ENCODE measurements around the gene DSP. TPM values are rescaled to one million over a fixed set of nuclear protein-coding genes. Genes with fewer than 3 reads are reported as not detected.
A peak's percentile ranks its signal among the peaks of the same experiment; 100 is the strongest.

The DSP gene
- total and polyA plus RNA-seq, 8 donors: 12.0 to 125 (median 80.6) TPM

- peak overlapping the region in 1 of 5 donors; percentile 75 for H3K27ac ChIP-seq
- H3K4me1 ChIP-seq: peaks cover 12 to 51% (median 16%) of the 10 kb centered on the region in 4 donors
- no peak for TF ChIP-seq EP300 (IDR thresholded peaks at IDR 0.05)
- no peak for TF ChIP-seq POLR2AphosphoS5 (IDR thresholded peaks at IDR 0.05)
- no peak for TF ChIP-seq CTCF (IDR thresholded peaks at IDR 0.05)
- H3K27me3 ChIP-seq: peaks cover 0 to 23% (median 0%) of the 10 kb centered on the region in 3 donors
- 46 to 76% (median 60%) methylated on average over 2 of the region's 2 CpGs for WGBS, 5 donors
- no peak for DNase-seq
- H3K9me3 ChIP-seq: no peaks in the 10 kb centered on the region
- no peaks in the 10 kb centered on the region for H3K36me3 ChIP-seq
- intact Hi-C loops (cut with DNase I; ENCODE audit: low total_unique reads): no loop called here
- no peak overlapping the region for H3K4me3 ChIP-seq
Measured at GRCh38 chr6:7550433-7550801, 8.9 kb downstream of the DSP start.

GRCh38 chr6:7554533-7555275 is 13.2 kb downstream of the DSP start:
- H3K4me1 ChIP-seq: peaks cover 3 to 12% (median 9%) of the 10 kb centered on the region in 4 donors
- intact Hi-C loops (cut with DNase I; ENCODE audit: low total_unique reads): no loop called here
- no peak overlapping the region for H3K27ac ChIP-seq
- no peak overlapping the region for H3K4me3 ChIP-seq
- no peaks in the 10 kb centered on the region for H3K9me3 ChIP-seq
- peaks cover 4 to 36% (median 19%) of the 10 kb centered on the region in 4 donors for H3K36me3 ChIP-seq
- no peak for DNase-seq
- H3K27me3 ChIP-seq: peaks cover 0 to 10% (median 0%) of the 10 kb centered on the region in 3 donors
- 70 to 82% (median 76%) methylated on average over 6 of the region's 6 CpGs for WGBS, 5 donors
- TF ChIP-seq POLR2A (IDR thresholded peaks at IDR 0.05): no peak
- no peak for TF ChIP-seq CTCF (IDR thresholded peaks at IDR 0.05)
- TF ChIP-seq EP300 (IDR thresholded peaks at IDR 0.05): no peak
- TF ChIP-seq POLR2AphosphoS5 (IDR thresholded peaks at IDR 0.05): no peak

GRCh38 chr6:7555671-7556070 is 14.2 kb downstream of the DSP start:
- Histone ChIP-seq H3K9me3 (no peaks in the 10 kb centered on the region), H3K4me1 (peaks cover 3 to 9% (median 8%) of the 10 kb centered on the region in 4 donors), H3K27ac (no peak overlapping the region), H3K27me3 (peaks cover 0 to 10% (median 0%) of the 10 kb centered on the region in 3 donors), H3K4me3 (no peak overlapping the region), H3K36me3 (peaks cover 4 to 38% (median 21%) of the 10 kb centered on the region in 4 donors)
- TF ChIP-seq EP300 (IDR thresholded peaks at IDR 0.05): no peak
- 79 to 86% (median 85%) methylated on average over 11 of the region's 11 CpGs for WGBS, 5 donors
- intact Hi-C loops (cut with DNase I; ENCODE audit: low total_unique reads): no loop called here
- DNase-seq: no peak

- intact Hi-C loops (cut with DNase I; ENCODE audit: low total_unique reads): no loop called here
- DNase-seq: no peak
- Histone ChIP-seq H3K4me1 (peaks cover 3 to 9% (median 6%) of the 10 kb centered on the region in 4 donors), H3K4me3 (no peak overlapping the region), H3K9me3 (no peaks in the 10 kb centered on the region), H3K36me3 (peaks cover 4 to 38% (median 21%) of the 10 kb centered on the region in 4 donors), H3K27me3 (peaks cover 0 to 6% (median 0%) of the 10 kb centered on the region in 3 donors), H3K27ac (no peak overlapping the region)
- TF ChIP-seq POLR2A (IDR thresholded peaks at IDR 0.05) (no peak), EP300 (IDR thresholded peaks at IDR 0.05) (no peak), CTCF (IDR thresholded peaks at IDR 0.05) (no peak), POLR2AphosphoS5 (IDR thresholded peaks at IDR 0.05) (no peak)
- 89 to 93% (median 92%) methylated on average over 12 of the region's 12 CpGs for WGBS, 5 donors
Measured at GRCh38 chr6:7556394-7557106, 15.1 kb downstream of the DSP start.

Data from stomach (tissue), 9 donors.